Fibroblast of upper back skin (primary cell): ENCODE data around the gene TRHDE.

Source experiments
- DNase-seq: peaks from one replicate; pipeline ENCODE4 v3.0.0-alpha.2; 2013

The TRHDE gene

DNA sequence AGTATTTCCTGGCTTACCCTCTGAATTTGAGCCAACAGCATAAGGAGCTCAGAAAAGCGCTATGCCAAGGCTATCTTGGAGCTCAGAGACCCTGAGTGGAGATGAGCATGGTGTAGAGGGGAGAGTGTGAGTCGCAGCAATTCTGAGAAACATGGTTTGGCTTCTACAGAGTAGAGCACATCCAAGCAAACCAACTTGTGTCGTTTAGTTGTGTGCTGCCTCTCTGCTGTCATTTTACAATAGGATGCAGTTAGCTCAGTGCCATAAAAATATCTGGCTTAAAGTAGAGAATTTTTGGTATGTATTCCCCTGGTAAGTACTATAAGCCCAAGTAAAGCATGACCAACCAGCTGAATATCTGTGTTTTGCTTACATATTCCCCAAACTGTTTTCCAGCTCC lies 249.2 kb downstream of the TRHDE start:
- no peak for DNase-seq

DNA sequence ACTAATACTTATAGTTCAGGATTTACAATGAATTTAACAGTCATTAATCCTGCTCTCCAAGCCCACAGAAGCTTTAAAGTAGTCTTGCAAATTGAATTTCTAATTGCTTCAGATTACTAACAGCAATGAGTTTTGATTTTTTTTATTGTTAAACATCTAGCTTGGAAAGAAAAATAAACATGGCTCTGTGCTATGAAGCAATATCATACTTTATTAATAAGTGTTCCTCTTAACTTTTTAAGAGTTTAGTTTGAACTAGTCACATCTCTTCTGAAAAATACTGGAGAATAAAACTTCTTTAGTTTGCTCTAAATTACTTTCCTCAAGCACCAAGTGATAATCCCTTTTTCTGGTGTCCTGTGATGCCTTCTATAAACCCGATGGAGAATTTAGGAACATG lies 250.2 kb downstream of the TRHDE start:
- DNase-seq: no peak

- no peak for DNase-seq
Measured at GRCh38 chr12:72523754-72524153, 251.6 kb downstream of the TRHDE start.

- peak; percentile 27 for DNase-seq
Measured at GRCh38 chr12:72535212-72535990, 263.2 kb downstream of the TRHDE start.

DNA sequence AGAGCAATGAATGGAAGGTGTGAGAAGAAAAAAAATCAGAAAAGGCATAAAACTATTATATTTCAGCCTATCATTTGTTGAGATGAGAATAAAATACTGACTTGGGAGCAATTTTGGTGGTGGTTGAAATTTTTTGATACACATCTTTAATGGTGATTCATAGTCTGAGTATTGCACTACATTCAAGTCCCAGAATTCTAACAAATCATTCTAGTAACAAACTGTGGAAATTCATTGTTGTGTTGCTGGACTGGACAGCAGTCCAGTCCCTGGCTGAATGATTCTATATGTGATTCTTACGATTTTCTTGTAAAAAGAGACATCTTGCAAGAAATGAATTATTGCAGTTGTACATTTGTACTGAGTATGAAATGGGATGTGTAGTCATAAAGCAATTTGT lies 268.6 kb downstream of the TRHDE start:
- DNase-seq: peak; percentile 80

- DNase-seq: peak; percentile 39
Measured at GRCh38 chr12:72543777-72544467, 271.8 kb downstream of the TRHDE start.

DNA sequence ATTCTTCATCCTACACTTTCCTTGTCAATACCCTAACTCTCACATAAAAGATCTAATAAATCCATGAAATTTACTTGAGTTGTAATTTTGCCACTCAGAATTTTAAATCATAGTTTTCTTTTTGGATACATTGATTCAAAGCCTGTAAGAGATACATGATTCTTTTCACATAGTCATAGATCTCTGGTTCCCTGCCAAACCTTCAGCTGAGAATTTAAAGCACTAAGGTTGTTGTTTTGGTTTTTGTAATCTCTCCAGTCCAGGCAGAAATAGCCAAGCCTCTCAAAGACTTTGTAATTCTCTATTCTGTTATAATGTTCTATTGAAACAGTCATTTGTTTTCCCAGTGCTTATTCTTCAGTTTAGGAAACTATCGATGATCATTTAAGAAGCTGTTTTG lies 273.9 kb downstream of the TRHDE start:
- peak; percentile 61 for DNase-seq

GRCh38 chr12:72547573-72547972 lies 275.4 kb downstream of the TRHDE start:
- peak; percentile 60 for DNase-seq

DNA sequence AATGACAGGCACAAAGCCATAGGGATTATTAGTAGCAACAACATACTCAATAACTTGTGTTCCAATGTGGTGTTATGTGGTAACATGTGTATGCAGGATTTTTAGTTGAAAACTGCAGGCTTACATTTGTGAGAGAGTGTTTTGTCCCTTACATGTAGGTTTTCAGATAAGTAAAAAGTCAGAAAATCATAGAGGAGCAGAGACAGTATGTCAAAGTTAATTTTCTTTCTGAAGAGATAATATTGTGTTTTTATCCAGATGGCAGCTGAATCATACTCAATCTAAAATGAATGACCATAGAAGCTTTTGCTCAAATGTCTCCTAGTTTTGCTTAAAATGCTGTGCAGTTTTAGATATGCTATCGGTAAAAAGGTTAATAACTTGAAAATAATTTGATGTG lies 277.0 kb downstream of the TRHDE start:
- no peak for DNase-seq

- DNase-seq: no peak
Measured at GRCh38 chr12:72560003-72560769, 288.0 kb downstream of the TRHDE start.

GRCh38 chr12:72570601-72571000 lies 298.4 kb downstream of the TRHDE start:
- DNase-seq: no peak

GRCh38 chr12:72574138-72574537 lies 302.0 kb downstream of the TRHDE start:
- DNase-seq: peak; percentile 52

GRCh38 chr12:72578327-72578726 lies 306.2 kb downstream of the TRHDE start:
- DNase-seq: no peak

GRCh38 chr12:72586456-72586855 lies 314.3 kb downstream of the TRHDE start:
- no peak for DNase-seq

DNA sequence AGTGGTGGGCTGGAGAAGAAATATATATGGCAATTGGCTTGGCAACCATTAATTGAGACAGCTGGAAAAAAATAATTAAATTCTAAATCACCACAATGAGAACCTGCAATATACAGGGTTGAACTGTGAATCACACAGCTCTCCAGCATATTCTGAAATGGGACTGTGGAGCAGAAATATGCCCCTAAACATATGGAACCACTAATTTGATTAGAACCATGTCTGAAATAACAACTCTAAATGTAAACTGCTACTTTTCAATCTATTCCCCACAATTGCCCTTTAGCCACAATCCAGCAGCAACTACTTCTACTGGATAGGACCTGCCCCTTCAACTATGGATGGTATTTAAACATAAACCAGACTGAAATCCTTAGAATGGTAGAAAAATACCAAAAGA lies 330.4 kb downstream of the TRHDE start:
- peak; percentile 69 for DNase-seq

DNA sequence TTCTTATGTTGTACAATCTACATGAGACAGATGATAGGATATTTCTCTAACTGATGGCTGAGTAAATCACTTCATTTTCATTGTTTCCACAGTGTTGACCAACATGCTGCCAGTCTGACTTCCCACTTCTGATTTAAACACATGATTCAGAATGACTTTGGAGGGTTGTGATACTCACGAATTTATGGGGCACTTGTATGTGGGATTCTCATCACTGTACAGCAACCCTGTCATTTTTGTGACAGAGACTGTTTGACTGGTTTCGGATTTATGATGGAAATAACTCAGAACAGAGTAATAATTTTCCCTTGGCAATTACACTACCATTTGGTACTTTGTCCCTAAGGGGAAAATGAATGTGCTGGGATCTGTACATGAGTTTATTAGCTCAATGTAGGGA lies 333.8 kb downstream of the TRHDE start:
- no peak for DNase-seq

DNA sequence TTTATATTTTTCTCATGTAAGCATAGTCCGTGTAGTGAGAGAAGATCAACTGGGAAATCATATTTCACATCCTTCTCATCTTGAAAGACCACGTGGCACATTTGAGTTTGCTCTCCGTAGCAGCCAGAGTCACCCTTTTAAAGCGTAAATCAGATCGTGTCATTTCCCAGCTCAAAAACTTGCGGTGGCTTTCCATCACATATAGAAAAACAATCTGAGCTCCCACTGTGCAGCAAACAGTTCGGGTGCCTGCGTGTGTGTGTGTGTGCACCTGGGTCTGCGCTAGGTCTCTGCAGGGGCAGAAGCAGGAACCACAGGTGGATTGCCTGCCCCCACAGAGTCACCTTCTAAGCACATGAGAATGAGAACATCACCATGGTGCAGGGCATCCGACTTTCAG lies 338.2 kb downstream of the TRHDE start:
- DNase-seq: no peak

DNA sequence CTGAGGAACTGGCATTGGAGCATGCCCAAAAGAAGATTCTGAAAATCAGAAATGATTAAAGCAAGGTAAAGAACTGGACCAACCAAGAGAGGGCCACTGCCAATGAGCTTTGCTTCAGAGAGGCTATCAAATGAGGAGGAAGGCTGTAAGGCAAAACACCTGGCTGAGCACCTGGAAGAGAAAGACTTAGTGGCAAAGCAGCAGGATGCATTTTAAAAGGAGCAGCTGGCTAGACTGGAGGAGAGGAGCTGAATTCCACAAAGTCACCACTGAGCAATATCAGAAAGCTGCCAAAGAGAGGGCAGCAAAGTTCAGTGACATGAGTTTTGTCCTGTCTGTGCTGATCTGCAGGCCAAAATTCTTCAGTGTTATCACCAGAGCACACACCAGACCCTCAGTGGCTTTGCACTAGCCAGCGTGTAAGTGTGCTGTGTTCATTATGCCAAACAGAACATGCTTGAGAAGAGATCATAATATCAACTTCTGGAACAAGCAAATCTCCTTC lies 338.7 kb downstream of the TRHDE start:
- DNase-seq: no peak

- DNase-seq: peak; percentile 16
Measured at GRCh38 chr12:72612171-72612570, 340.0 kb downstream of the TRHDE start.

GRCh38 chr12:72618764-72619163 lies 346.6 kb downstream of the TRHDE start:
- DNase-seq: no peak

DNA sequence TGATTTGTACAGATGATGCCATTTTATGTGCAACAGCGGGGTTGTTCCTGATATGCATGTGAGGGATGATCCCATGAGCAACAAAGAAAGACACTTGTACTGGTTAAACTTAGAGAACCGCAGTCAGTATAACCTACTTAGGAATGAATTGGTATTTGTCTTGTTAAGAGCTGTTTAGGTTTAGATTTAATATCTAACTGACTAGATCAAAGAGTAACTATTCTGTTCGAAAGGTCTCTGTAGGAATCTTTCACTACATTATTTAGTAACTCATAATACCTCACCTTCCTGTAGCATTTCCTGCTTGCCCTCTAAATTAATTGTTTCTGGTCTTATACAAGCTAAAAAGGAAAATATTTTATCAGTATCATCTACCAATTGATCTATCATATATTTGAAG lies 350.4 kb downstream of the TRHDE start:
- DNase-seq: no peak

DNA sequence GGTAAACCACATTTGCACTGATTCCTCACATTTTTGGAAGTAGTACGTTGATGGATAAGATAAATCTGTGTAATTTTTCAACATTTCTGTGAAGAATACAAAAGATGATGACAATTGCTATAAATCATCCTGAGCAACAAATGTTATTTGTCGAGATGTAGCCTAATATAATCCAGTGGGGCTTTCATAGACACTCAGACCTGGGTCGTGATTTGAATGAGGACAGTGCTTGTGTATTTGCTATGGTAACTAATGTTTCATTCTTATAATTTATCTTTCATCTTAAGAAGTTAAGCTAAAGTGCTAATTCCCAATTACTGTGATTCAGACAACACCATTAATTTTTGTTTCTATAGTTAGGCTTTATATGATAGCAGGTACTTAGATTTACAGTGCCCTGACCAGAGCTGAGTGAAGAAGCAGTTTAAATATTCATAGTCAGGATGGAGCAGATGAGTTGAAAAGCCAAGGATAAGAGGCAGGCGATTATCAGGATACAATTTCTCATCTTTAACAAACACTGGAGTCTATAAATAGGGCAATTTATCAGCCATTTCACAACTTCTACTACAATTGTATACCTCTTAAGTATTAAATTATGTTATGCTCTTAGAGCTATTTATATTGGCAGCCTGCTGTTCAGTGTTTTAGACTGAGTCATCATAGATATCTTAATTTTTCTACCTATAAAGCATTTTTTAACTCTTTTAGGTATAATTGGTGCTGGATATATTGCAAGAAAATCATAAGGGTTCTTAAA lies 359.9 kb downstream of the TRHDE start:
- peak; percentile 7 for DNase-seq

GRCh38 chr12:72642706-72643105 lies 370.5 kb downstream of the TRHDE start:
- DNase-seq: no peak
